K562 (cell line): ENCODE measurements around the gene GFRA1. TPM values are rescaled to one million over a fixed set of nuclear protein-coding genes. Genes with fewer than 3 reads are reported as not detected.

Source experiments
- ATAC-seq: fragments of 200-7000 bp; cut with Tn5 transposase; 3 replicates; pipeline ENCODE4 v1.9.1; 2020; ENCODE audit warnings: moderate library complexity
- BruUV-seq: library from RNA; stranded (reverse); fragments of 400-500 nt; replicated peaks from 2 replicates; lab custom pipeline; 2021; lab: Mats Ljungman, UMichigan
- CTCF ChIA-PET: fragments of 300-600 bp; formaldehyde crosslinking; extraction: SDS; loops from one replicate; lab custom pipeline; 2021; ENCODE audit warnings: low intra/inter-chr PET ratio; lab: Yijun Ruan, JAX
- POLR2A ChIA-PET: fragments of 300-600, 350-650 bp; sonication (Branson Sonifier 250); formaldehyde crosslinking; extraction: SDS; loops from one replicate; lab custom pipeline; 2021; ENCODE audit warnings: antibody characterized with exemption, inconsistent platforms; lab: Yijun Ruan, JAX
- DNase-seq, 4 experiments: peaks; one replicate each; pipeline versions ENCODE4 v3.0.0 to v3.0.0-alpha.2; 2011 to 2018; ENCODE audit warnings: low spot score in 3 of 4, mixed read lengths in 3 of 4; ENCODE audit errors: extremely low read depth in 1 of 4
- FAIRE-seq: peaks from 2 replicates; lab custom pipeline; 2011; peaks lifted over from hg19 to GRCh38; lab: Jason Lieb, UNC
- H2AFZ ChIP-seq: 2 replicates; pipeline ENCODE4 v1.6.0; 2011; ENCODE audit warnings: low read depth, low read length, control low read depth, inconsistent platforms
- H3K27ac ChIP-seq: fragments of 200-600 bp; 3 replicates; pipeline ENCODE4 v1.8.0; 2011; ENCODE audit warnings: low read depth, mild to moderate bottlenecking, control low read depth, inconsistent platforms, low read length, moderate library complexity, mixed read lengths; ENCODE audit errors: extremely low read depth
- H3K27me3 ChIP-seq, 2 experiments: fragments of 300-600 bp in 1 of 2; 2 replicates in 1 of 2; 3 replicates in 1 of 2; pipeline versions ENCODE4 v1.6.0 to v1.8.0; 2011; ENCODE audit warnings: inconsistent platforms in 2 of 2, low read length in 2 of 2, mild to moderate bottlenecking in 1 of 2, mixed read lengths in 1 of 2, moderate library complexity in 1 of 2; ENCODE audit not compliant: control insufficient read depth in 2 of 2, insufficient read depth in 2 of 2
- H3K36me3 ChIP-seq: fragments of 300-600 bp; 3 replicates; pipeline ENCODE4 v1.8.0; 2011; ENCODE audit warnings: mild to moderate bottlenecking, low read length, inconsistent platforms; ENCODE audit not compliant: control insufficient read depth, insufficient read depth
- H3K4me1 ChIP-seq, 2 experiments: fragments of 200-600 bp in 1 of 2; replicated peaks in 1 of 2; 2 replicates in 1 of 2; 3 replicates in 1 of 2; pipeline versions ENCODE4 v1.5.1 to v1.8.0; 2011; ENCODE audit warnings: inconsistent platforms in 2 of 2, low read length in 2 of 2, mild to moderate bottlenecking in 1 of 2, mixed read lengths in 1 of 2, moderate library complexity in 1 of 2; ENCODE audit not compliant: control insufficient read depth in 2 of 2, insufficient read depth in 2 of 2
- H3K4me2 ChIP-seq: 2 replicates; pipeline ENCODE4 v1.6.1; 2011; ENCODE audit warnings: low read length, control low read depth, inconsistent platforms, mixed read lengths; ENCODE audit not compliant: insufficient read depth
- H3K4me3 ChIP-seq: fragments of 200-600 bp; sonication (generic), shearing (Covaris generic); 2 replicates; pipeline ENCODE4 v1.5.1; 2016; ENCODE audit warnings: control low read depth, inconsistent platforms
- H3K79me2 ChIP-seq: fragments of 200-600 bp; 3 replicates; pipeline ENCODE4 v1.8.0; 2011; ENCODE audit warnings: low read length, inconsistent platforms; ENCODE audit not compliant: control insufficient read depth, insufficient read depth
- H3K9ac ChIP-seq, 2 experiments: 2 replicates each; pipeline versions ENCODE4 v1.6.0 to v1.6.1; 2011; ENCODE audit warnings: low read depth in 2 of 2, low read length in 2 of 2, control low read depth in 1 of 2, inconsistent platforms in 1 of 2, mild to moderate bottlenecking in 1 of 2, mixed read lengths in 1 of 2; ENCODE audit not compliant: insufficient read depth in 1 of 2
- H3K9me1 ChIP-seq: one replicate; pipeline ENCODE4 v1.6.0; 2011; ENCODE audit warnings: inconsistent platforms, mild to moderate bottlenecking, low read length, moderate library complexity; ENCODE audit not compliant: control insufficient read depth, insufficient read depth
- H3K9me3 ChIP-seq: replicated peaks from 2 replicates; pipeline ENCODE4 v1.5.1; 2011; ENCODE audit warnings: low read depth, low read length, inconsistent platforms; ENCODE audit not compliant: control insufficient read depth, insufficient read depth
- H4K20me1 ChIP-seq: replicated peaks from 2 replicates; pipeline ENCODE4 v1.6.1; 2011; ENCODE audit warnings: low read length, inconsistent platforms, mixed read lengths; ENCODE audit not compliant: control insufficient read depth, insufficient read depth
- CEBPZ ChIP-seq: fragments of 150-350 bp; IDR thresholded peaks from 2 replicates; pipeline ENCODE4 v1.6.1; 2014; ENCODE audit warnings: low read depth, mild to moderate bottlenecking, low read length, borderline replicate concordance
- CHD2 ChIP-seq: IDR thresholded peaks from 2 replicates; pipeline ENCODE4 v1.6.1; 2011; ENCODE audit warnings: low read depth, low read length
- ETS2 ChIP-seq: IDR thresholded peaks from 2 replicates; pipeline ENCODE4 v1.6.1; 2016; ENCODE audit warnings: borderline replicate concordance, missing genetic modification characterization, mild to moderate bottlenecking, moderate library complexity, missing compliant biosample characterization; ENCODE audit not compliant: poor library complexity, severe bottlenecking
- FOXP4 ChIP-seq: sonication (generic); formaldehyde crosslinking; IDR thresholded peaks from 2 replicates; pipeline ENCODE4 v1.8.0; 2022; ENCODE audit warnings: mild to moderate bottlenecking, missing genetic modification reagents, borderline replicate concordance
- TGIF2 ChIP-seq: sonication (generic); formaldehyde crosslinking; IDR thresholded peaks from 2 replicates; pipeline ENCODE4 v1.8.1; 2022; ENCODE audit warnings: mild to moderate bottlenecking, missing genetic modification reagents, moderate library complexity
- ZNF586 ChIP-seq: fragments of 450-650 bp; formaldehyde crosslinking; conservative IDR thresholded peaks from 2 replicates; pipeline ENCODE4 v1.4.0; 2020; ENCODE audit warnings: mild to moderate bottlenecking, moderate library complexity
- WGBS: fragments of 100-300 bp; shearing (Covaris generic); methylation state at CpG from one replicate; pipeline ENCODE4 v1.1.6; 2016; ENCODE audit warnings: low coverage, mixed read lengths; ENCODE audit not compliant: insufficient coverage; ENCODE audit errors: missing lambda C conversion rate; 5-methylcytosine and 5-hydroxymethylcytosine counted together
- in situ Hi-C: fragments of 300-500 bp; cut with MboI; formaldehyde crosslinking; loops from 4 replicates; pipeline ENCODE4 v1.15.0; 2018; ENCODE audit warnings: inconsistent platforms, mixed read lengths
- intact Hi-C: fragments of 100-400 bp; cut with micrococcal nuclease; formaldehyde crosslinking; loops from 2 replicates; pipeline ENCODE4 v1.14.2; 2022
- polyA plus RNA-seq, 8 experiments: library from polyadenylated mRNA; depleted of rRNA in 4 of 8; stranded (reverse) in 5 of 8; unstranded in 3 of 8; fragments of >200 nt; fragmentation: Nextera tagmentation in 2 of 8; fragmentation: Illumina TruSeq in 1 of 8; extraction: Ambion mirVana in 2 of 8; extraction: Trizol in 1 of 8; gene quantifications; 2 replicates each; pipeline versions ENCODE4 v1.2.1 to v1.2.3, GENCODE V29; 2011 to 2014; ENCODE audit warnings: inconsistent platforms in 1 of 8, missing spikeins in 1 of 8
- total RNA-seq, 7 experiments: library from RNA; depleted of rRNA in 6 of 7; stranded (reverse); fragments of >200 nt in 6 of 7; fragmentation: Illumina TruSeq in 2 of 7; extraction: Trizol in 2 of 7; gene quantifications; 2 replicates each; pipeline versions ENCODE4 v1.2.1 to v1.2.3, GENCODE V29; 2011 to 2021; ENCODE audit warnings: low replicate concordance in 1 of 7

Gene GFRA1
- total and polyA plus RNA-seq, 9 of the 15 experiments (the other 6 are each of a cell fraction or from before 2014, with no cell fraction given): 0.04 TPM; not detected in 8

- intact Hi-C loops (no loop called here), in situ Hi-C loops (no loop called here)
- Histone ChIP-seq H3K79me2 (no peaks in the 10 kb centered on the region), H3K4me2 (no peak overlapping the region), H3K9me3 (no peaks in the 10 kb centered on the region), H3K36me3 (no peaks in the 10 kb centered on the region), H3K4me1 (no peaks in the 10 kb centered on the region), H2AFZ (no peak overlapping the region), H3K9ac (no peak overlapping the region), H3K27ac (no peak overlapping the region), H3K4me3 (no peak overlapping the region)
- POLR2A ChIA-PET: no interaction called here
- DNase-seq (no peak), ATAC-seq (no peak), FAIRE-seq (no peak)
- no TSS peak for BruUV-seq
- 0% methylated on average over 6 of the region's 6 CpGs for WGBS
- no peak for TF ChIP-seq ZNF586 (CRISPR knock-in tag)
- no peak for TF ChIP-seq CEBPZ
- TF ChIP-seq CHD2: no peak
- TF ChIP-seq FOXP4 (CRISPR knock-in tag): no peak
- no peak for TF ChIP-seq TGIF2 (CRISPR knock-in tag)
- TF ChIP-seq ETS2 (tag): no peak
- TF ChIP-seq, all 486 proteins: peak for 0
- CTCF ChIA-PET: no interaction called here
- Histone ChIP-seq H3K9me1 (no peaks in the 10 kb centered on the region), H3K27me3 (no peaks in the 10 kb centered on the region), H4K20me1 (no peaks in the 10 kb centered on the region)
These were observed 188.8 kb downstream of the GFRA1 start for GRCh38 chr10:116084161-116084560.
